ENCODE data around the gene RAPGEF4.

Gene RAPGEF4

GRCh38 chr2:172859581-172860335 lies 124.1 kb downstream of the RAPGEF4 start:
- Histone ChIP-seq H3K36me3 (replicated peaks; ENCODE audit: low read depth, low read length) (no peaks in the 10 kb centered on the region), H3K9me3 (ENCODE audit: insufficient read depth, low read length) (no peaks in the 10 kb centered on the region), H3K4me3 (ENCODE audit: low read length) (no peak overlapping the region), H2AFZ (ENCODE audit: low read depth, low read length) (no peak overlapping the region), H3K27ac (ENCODE audit: low read length) (no peak overlapping the region), H3K4me1 (ENCODE audit: low read length) (peaks cover 13% of the 10 kb centered on the region), H4K20me1 (ENCODE audit: insufficient read depth, low read length) (no peaks in the 10 kb centered on the region), H3K27me3 (ENCODE audit: low read depth, low read length) (peaks cover 18% of the 10 kb centered on the region), H3K79me2 (ENCODE audit: low read length) (no peaks in the 10 kb centered on the region), H3K9ac (ENCODE audit: low read length) (no peak overlapping the region), H3K4me2 (ENCODE audit: low read length) (no peak overlapping the region)
- no peak for TF ChIP-seq CTCF (IDR thresholded peaks at IDR 0.05; ENCODE audit: low read depth, low read length)
- TF ChIP-seq EZH2phosphoT487 (IDR thresholded peaks at IDR 0.05; ENCODE audit: low read depth) = no peak

- no peaks in the 10 kb centered on the region for H4K20me1 ChIP-seq (ENCODE audit: insufficient read depth, low read length)
- peaks cover 18% of the 10 kb centered on the region for H3K27me3 ChIP-seq (ENCODE audit: low read depth, low read length)
- H3K27ac ChIP-seq (ENCODE audit: low read length) = no peak overlapping the region
- no peaks in the 10 kb centered on the region for H3K9me3 ChIP-seq (ENCODE audit: insufficient read depth, low read length)
- no peak overlapping the region for H3K4me3 ChIP-seq (ENCODE audit: low read length)
- peaks cover 13% of the 10 kb centered on the region for H3K4me1 ChIP-seq (ENCODE audit: low read length)
- H3K36me3 ChIP-seq (replicated peaks; ENCODE audit: low read depth, low read length) = no peaks in the 10 kb centered on the region
- H3K9ac ChIP-seq (ENCODE audit: low read length) = no peak overlapping the region
- no peak overlapping the region for H2AFZ ChIP-seq (ENCODE audit: low read depth, low read length)
- no peak for TF ChIP-seq EZH2phosphoT487 (IDR thresholded peaks at IDR 0.05; ENCODE audit: low read depth)
- no peak for TF ChIP-seq CTCF (IDR thresholded peaks at IDR 0.05; ENCODE audit: low read depth, low read length)
- H3K79me2 ChIP-seq (ENCODE audit: low read length) = no peaks in the 10 kb centered on the region
- H3K4me2 ChIP-seq (ENCODE audit: low read length) = no peak overlapping the region
Measured at GRCh38 chr2:172860336-172860707, 124.7 kb downstream of the RAPGEF4 start.

GRCh38 chr2:172861098-172861497 lies 125.5 kb downstream of the RAPGEF4 start:
- H3K4me2 ChIP-seq (ENCODE audit: low read length) = no peak overlapping the region
- H3K9me3 ChIP-seq (ENCODE audit: insufficient read depth, low read length) = no peaks in the 10 kb centered on the region
- H3K79me2 ChIP-seq (ENCODE audit: low read length) = no peaks in the 10 kb centered on the region
- no peaks in the 10 kb centered on the region for H4K20me1 ChIP-seq (ENCODE audit: insufficient read depth, low read length)
- H3K4me1 ChIP-seq (ENCODE audit: low read length) = peaks cover 13% of the 10 kb centered on the region
- TF ChIP-seq CTCF (IDR thresholded peaks at IDR 0.05; ENCODE audit: low read depth, low read length) = no peak
- no peak for TF ChIP-seq EZH2phosphoT487 (IDR thresholded peaks at IDR 0.05; ENCODE audit: low read depth)
- no peaks in the 10 kb centered on the region for H3K36me3 ChIP-seq (replicated peaks; ENCODE audit: low read depth, low read length)
- H3K4me3 ChIP-seq (ENCODE audit: low read length) = no peak overlapping the region
- no peak overlapping the region for H2AFZ ChIP-seq (ENCODE audit: low read depth, low read length)
- no peak overlapping the region for H3K9ac ChIP-seq (ENCODE audit: low read length)
- peaks cover 18% of the 10 kb centered on the region for H3K27me3 ChIP-seq (ENCODE audit: low read depth, low read length)
- no peak overlapping the region for H3K27ac ChIP-seq (ENCODE audit: low read length)

GRCh38 chr2:172861656-172862476 lies 126.2 kb downstream of the RAPGEF4 start:
- Histone ChIP-seq H3K9ac (ENCODE audit: low read length) (no peak overlapping the region), H3K4me2 (ENCODE audit: low read length) (no peak overlapping the region), H3K4me3 (ENCODE audit: low read length) (no peak overlapping the region), H3K27ac (ENCODE audit: low read length) (no peak overlapping the region), H2AFZ (ENCODE audit: low read depth, low read length) (no peak overlapping the region), H3K4me1 (ENCODE audit: low read length) (peaks cover 6% of the 10 kb centered on the region), H3K36me3 (replicated peaks; ENCODE audit: low read depth, low read length) (no peaks in the 10 kb centered on the region), H3K9me3 (ENCODE audit: insufficient read depth, low read length) (no peaks in the 10 kb centered on the region), H3K27me3 (ENCODE audit: low read depth, low read length) (peaks cover 18% of the 10 kb centered on the region), H4K20me1 (ENCODE audit: insufficient read depth, low read length) (no peaks in the 10 kb centered on the region), H3K79me2 (ENCODE audit: low read length) (no peaks in the 10 kb centered on the region)
- TF ChIP-seq CTCF (IDR thresholded peaks at IDR 0.05; ENCODE audit: low read depth, low read length) (no peak), EZH2phosphoT487 (IDR thresholded peaks at IDR 0.05; ENCODE audit: low read depth) (no peak)
